Activated naive CD8-positive, alpha-beta T cell treated with anti-CD3 and anti-CD28 coated beads for 36 hours (primary cell): ENCODE data around the gene WNT7A. TPM values are rescaled to one million over a fixed set of nuclear protein-coding genes. Genes with fewer than 3 reads are reported as not detected.

Experiments used
- DNase-seq: peaks from one replicate; pipeline ENCODE4 v3.0.0; 2021
- H3K27ac Mint-ChIP-seq: one replicate; pipeline ENCODE4 v1.8.0; 2022; ENCODE audit warnings: mild to moderate bottlenecking, moderate library complexity, mixed read lengths
- H3K27me3 Mint-ChIP-seq: one replicate; pipeline ENCODE4 v1.8.0; 2022; ENCODE audit warnings: mild to moderate bottlenecking, mixed read lengths
- H3K36me3 Mint-ChIP-seq: one replicate; pipeline ENCODE4 v1.8.0; 2021; ENCODE audit warnings: mild to moderate bottlenecking, mixed read lengths
- H3K4me1 Mint-ChIP-seq: one replicate; pipeline ENCODE4 v1.8.0; 2021; ENCODE audit warnings: mixed read lengths
- H3K4me3 Mint-ChIP-seq: one replicate; pipeline ENCODE4 v1.8.0; 2022; ENCODE audit warnings: mild to moderate bottlenecking, moderate library complexity, mixed read lengths
- H3K9me3 Mint-ChIP-seq: one replicate; pipeline ENCODE4 v1.8.0; 2022; ENCODE audit warnings: mixed read lengths
- total RNA-seq, 2 experiments: library from RNA; stranded (reverse); gene quantifications; one replicate each; pipeline ENCODE4 v1.2.3, GENCODE V29; 2021

The WNT7A gene
- total RNA-seq, 2 experiments from 2014 or later = 0.20 TPM; not detected in 1

DNA sequence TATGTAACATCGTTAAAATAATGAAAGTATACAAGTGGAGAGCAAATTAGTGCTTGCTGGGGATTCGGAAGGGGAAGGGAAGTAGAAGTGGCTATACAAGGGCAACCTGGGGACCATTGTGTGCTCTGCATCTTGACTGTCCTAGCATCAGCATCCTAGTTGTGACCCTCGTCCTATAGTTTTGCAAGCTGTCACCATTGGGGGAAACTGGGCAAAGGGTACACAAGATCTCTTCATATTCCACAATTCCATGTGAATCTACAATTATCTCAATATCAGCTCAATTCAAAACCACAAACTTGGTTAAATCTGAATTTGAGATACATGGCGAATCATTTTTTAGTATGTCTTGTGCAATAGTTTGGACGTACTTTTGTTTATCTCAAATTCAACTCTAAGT is 30.9 kb downstream of the WNT7A start:
- Mint-ChIP-seq H3K9me3 (no peaks in the 10 kb centered on the region), H3K27ac (no peak overlapping the region), H3K27me3 (no peaks in the 10 kb centered on the region), H3K4me3 (no peak overlapping the region), H3K4me1 (peaks cover 10% of the 10 kb centered on the region), H3K36me3 (no peaks in the 10 kb centered on the region)
- DNase-seq = no peak

DNA sequence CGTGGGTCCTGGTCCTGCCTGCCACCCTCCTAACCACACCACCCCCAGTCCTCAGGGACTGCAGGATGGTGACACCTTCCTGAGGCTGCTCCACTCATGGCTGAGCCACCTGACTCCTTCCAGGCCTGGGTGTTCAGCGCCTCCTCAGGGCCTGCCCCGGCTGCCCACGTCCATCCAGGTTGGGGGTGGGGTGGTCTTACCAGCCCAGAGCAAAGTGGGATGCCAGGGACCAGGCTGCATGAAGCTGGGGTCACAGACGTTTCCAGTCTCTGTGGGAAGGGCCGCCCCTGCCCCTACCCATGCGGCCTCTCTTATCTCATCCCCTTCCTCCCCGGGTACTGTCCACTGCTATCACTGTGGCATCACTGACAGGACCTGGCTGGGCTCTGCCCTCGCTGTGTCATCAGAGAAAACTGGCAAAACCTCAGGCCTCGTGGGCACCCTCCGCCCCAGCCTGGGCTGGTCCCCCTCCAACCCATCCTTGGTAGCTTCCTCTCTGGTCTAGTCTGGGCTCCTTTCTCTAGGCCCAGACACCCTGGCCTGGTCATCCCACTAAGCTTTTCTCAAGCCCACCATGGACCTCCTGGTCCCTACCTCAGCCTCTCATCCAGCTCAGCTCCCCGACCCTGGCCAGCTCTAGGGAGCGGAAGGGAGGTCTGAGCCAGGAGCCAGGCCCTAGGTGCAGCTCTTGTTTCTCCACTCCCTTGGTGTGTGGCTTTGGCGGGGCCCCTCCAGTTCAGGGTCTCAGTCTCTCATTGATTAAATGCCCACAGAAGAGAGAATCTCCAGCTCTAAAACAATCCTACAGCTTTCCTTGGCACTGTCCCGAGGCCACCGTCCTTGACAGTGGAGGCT is 32.9 kb downstream of the WNT7A start:
- no peaks in the 10 kb centered on the region for H3K9me3 Mint-ChIP-seq
- no peaks in the 10 kb centered on the region for H3K27me3 Mint-ChIP-seq
- no peak overlapping the region for H3K4me3 Mint-ChIP-seq
- H3K27ac Mint-ChIP-seq = no peak overlapping the region
- DNase-seq = no peak
- H3K36me3 Mint-ChIP-seq = no peaks in the 10 kb centered on the region
- H3K4me1 Mint-ChIP-seq = peaks cover 2% of the 10 kb centered on the region

DNA sequence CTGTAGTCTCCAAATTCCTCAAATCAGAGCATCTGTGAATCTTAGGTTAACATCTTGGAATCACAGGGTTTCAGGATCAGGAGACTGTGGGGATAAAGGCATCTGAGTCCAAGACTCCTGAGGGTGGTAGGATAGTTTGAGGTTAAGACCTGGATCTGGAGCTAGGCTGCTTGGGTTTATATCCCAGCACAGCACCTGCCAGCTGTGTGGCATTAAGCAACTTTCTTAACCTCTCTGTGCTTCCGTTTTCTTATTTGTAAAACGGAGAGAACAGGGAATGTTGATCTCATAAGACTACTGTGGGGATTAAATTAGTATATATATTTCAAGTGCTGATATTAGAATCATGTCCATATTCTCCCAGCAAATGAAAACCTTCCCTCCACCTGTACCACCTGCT is 33.6 kb downstream of the WNT7A start:
- no peak overlapping the region for H3K27ac Mint-ChIP-seq

DNA sequence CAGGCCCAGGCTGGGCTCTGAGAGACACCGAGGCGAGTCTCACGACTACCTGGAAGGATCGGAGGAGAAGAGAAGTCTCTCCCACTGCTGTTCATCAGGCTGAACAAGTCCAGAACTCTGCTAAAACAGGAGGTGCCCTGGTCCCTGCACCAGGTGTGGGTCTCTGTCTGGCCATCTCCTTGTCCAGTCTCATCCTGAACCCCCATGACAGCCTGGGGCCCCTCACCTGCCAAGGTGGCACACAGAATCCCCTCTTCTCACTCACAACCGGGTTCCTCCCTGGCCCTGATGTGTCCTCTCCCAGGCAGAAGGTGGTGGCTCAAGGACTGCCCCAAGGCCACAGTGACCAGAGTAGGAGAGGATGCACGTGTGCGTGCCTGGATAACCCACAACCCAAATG is 34.1 kb downstream of the WNT7A start:
- Mint-ChIP-seq H3K27ac (no peak overlapping the region), H3K36me3 (no peaks in the 10 kb centered on the region), H3K27me3 (no peaks in the 10 kb centered on the region), H3K4me1 (no peaks in the 10 kb centered on the region), H3K9me3 (no peaks in the 10 kb centered on the region), H3K4me3 (no peak overlapping the region)
- DNase-seq = no peak

More for the DNA sequence above, 33.6 kb downstream of the WNT7A start:
- H3K36me3 Mint-ChIP-seq = no peaks in the 10 kb centered on the region
- no peak for DNase-seq
- H3K27me3 Mint-ChIP-seq = no peaks in the 10 kb centered on the region
- H3K9me3 Mint-ChIP-seq = no peaks in the 10 kb centered on the region
- peaks cover 1% of the 10 kb centered on the region for H3K4me1 Mint-ChIP-seq
- H3K4me3 Mint-ChIP-seq = no peak overlapping the region

DNA sequence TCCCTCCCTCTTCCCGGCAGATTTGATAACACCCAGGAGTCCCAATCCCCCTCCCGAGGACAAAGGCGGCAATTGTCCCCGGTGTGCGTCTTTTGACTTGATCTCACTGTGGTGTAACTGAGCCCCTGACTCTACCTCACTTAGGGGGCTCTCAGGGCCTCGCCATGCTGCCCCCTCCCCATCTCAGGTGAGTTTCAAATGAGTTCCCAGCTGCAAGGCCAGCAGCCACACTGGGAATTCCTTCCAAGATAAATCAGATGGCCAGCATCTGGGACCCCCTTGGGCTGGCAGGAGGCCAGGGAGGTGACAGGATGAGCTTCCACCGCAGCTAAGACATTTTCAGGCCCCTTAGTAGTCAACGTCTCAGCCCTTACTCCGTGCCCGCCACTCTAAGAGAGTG is 35.0 kb downstream of the WNT7A start:
- Mint-ChIP-seq H3K9me3 (no peaks in the 10 kb centered on the region), H3K27ac (no peak overlapping the region), H3K27me3 (no peaks in the 10 kb centered on the region), H3K4me1 (no peaks in the 10 kb centered on the region), H3K4me3 (no peak overlapping the region), H3K36me3 (no peaks in the 10 kb centered on the region)
- DNase-seq = no peak

DNA sequence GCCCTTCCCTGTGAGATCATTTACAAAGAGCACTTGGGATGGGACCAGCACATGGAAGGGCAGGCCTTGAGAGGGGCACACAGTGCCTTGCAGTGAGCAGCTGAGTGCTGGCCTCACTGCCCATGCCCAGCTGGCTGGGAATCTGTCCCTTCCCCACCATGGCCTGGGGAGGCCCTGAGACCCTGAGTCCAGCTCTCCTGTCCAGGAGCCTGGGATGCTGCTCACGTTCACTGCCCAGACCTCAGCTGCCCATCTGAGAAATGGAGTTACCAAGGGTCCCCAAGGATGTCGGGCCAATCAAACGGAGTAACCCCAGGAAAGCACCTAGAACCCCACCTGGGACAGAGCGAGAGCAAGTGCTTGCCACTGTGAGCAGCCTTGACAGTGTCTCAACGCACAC is 35.6 kb downstream of the WNT7A start:
- H3K4me3 Mint-ChIP-seq = no peak overlapping the region
- no peaks in the 10 kb centered on the region for H3K9me3 Mint-ChIP-seq
- H3K27me3 Mint-ChIP-seq = no peaks in the 10 kb centered on the region
- H3K36me3 Mint-ChIP-seq = no peaks in the 10 kb centered on the region
- no peak overlapping the region for H3K27ac Mint-ChIP-seq
- H3K4me1 Mint-ChIP-seq = no peaks in the 10 kb centered on the region
- DNase-seq = no peak

DNA sequence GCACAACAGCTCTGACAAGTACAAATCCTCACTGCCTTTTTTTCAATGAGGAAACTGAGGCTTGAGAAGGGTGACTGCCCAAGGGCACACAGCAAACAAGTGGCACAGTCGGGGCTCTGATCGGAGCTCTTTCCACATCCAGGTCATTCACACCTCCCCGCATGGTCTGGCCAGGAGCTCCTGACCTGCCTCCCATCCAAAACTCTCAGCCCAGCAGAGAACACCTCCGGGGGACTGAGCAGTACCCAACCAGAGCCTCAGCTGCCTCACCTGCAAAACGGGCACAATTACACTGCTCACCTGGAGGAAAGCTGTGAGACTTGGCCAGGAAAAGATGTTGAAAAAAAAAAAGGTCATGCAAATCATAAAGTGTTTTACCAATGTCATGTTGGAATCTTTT is 36.5 kb downstream of the WNT7A start:
- no peaks in the 10 kb centered on the region for H3K9me3 Mint-ChIP-seq

DNA sequence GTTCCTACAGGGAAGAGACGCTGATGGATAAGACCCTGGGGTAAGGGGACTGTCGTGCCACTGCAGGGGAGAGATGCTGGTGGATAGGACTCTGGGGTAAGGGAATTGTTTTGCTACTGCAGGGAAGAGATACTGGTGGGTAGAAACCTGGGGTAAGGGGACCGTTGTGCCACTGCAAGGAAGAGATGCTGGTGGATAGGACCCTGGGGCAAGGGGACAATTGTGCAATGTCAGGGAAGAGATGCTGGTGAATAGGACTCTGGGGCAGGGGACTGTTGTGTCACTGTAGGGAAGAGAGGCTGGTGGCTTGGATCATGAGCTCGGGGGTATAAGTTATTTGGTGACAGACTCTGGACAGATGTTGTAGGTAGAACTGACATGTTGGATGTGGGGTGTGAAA is 37.6 kb downstream of the WNT7A start:
- Mint-ChIP-seq H3K27me3 (no peaks in the 10 kb centered on the region), H3K27ac (no peak overlapping the region), H3K4me1 (no peaks in the 10 kb centered on the region), H3K36me3 (no peaks in the 10 kb centered on the region), H3K9me3 (no peaks in the 10 kb centered on the region), H3K4me3 (no peak overlapping the region)
- DNase-seq = no peak

More for the DNA sequence above, 36.5 kb downstream of the WNT7A start:
- Mint-ChIP-seq H3K4me1 (no peaks in the 10 kb centered on the region), H3K27ac (no peak overlapping the region), H3K36me3 (no peaks in the 10 kb centered on the region), H3K27me3 (no peaks in the 10 kb centered on the region), H3K4me3 (no peak overlapping the region)
- DNase-seq = no peak

DNA sequence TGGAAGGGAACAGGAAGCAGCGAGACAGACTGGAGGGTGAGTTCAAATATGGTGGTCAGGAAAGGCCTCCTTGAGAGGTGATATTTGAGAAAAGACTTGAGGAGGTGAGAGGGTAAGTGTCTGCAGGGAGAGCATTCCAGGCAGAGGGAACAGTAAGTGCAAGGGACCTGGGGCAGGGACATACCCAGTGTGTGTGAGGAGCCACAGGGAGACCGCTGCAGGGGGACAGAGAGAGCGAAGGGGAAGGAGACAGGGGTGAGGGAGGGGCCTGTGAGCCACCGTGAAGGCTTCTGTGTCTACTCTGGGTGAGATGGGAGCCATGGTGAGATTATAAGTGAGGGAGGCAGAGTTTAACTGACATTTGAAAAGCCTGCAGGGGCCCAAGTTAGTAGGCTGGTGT is 38.0 kb downstream of the WNT7A start:
- Mint-ChIP-seq H3K4me3 (no peak overlapping the region), H3K27me3 (no peaks in the 10 kb centered on the region), H3K36me3 (no peaks in the 10 kb centered on the region), H3K9me3 (no peaks in the 10 kb centered on the region), H3K4me1 (no peaks in the 10 kb centered on the region), H3K27ac (no peak overlapping the region)
- no peak for DNase-seq

DNA sequence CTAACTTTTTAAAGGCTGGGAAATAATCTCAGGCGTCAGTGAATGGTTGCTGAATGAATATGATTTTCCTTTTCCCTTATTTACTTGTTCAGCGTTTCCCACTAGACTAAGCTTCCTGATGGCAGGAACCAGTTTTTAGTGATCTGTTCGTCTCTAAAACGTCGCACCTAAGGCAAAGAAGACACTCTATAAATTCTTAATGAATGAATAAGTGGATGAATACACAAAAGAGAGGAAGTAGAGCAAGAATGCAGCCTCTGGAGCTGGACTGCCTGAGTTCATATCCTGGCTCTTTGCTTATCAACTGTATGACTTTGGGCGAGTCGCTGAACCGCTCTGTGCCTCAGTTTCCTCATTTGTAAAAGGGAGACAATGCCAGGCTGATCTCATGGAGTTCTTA is 38.7 kb downstream of the WNT7A start:
- Mint-ChIP-seq H3K4me1 (no peaks in the 10 kb centered on the region), H3K36me3 (no peaks in the 10 kb centered on the region), H3K4me3 (no peak overlapping the region), H3K27ac (no peak overlapping the region), H3K27me3 (no peaks in the 10 kb centered on the region), H3K9me3 (no peaks in the 10 kb centered on the region)
- DNase-seq = no peak

DNA sequence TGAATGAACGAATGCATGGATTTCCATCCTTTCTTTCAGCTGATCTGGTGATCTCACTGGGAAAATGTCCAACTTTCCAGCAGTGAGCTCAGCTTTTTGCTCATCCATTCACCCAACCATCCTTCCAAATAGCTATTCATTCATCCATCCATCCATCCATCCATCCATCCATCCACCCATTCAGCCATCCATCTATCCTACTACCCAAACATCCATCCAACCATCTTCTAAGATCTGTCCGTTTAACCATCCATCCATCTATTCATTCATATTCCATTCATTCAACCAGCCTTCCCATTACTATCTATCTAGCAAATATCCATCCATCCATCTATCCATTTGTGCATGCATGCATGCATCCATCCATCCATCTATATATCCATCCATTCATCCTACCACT is 39.4 kb downstream of the WNT7A start:
- no peaks in the 10 kb centered on the region for H3K27me3 Mint-ChIP-seq
- no peaks in the 10 kb centered on the region for H3K9me3 Mint-ChIP-seq
- H3K36me3 Mint-ChIP-seq = no peaks in the 10 kb centered on the region
- no peaks in the 10 kb centered on the region for H3K4me1 Mint-ChIP-seq
- H3K4me3 Mint-ChIP-seq = no peak overlapping the region
- H3K27ac Mint-ChIP-seq = no peak overlapping the region
- no peak for DNase-seq

DNA sequence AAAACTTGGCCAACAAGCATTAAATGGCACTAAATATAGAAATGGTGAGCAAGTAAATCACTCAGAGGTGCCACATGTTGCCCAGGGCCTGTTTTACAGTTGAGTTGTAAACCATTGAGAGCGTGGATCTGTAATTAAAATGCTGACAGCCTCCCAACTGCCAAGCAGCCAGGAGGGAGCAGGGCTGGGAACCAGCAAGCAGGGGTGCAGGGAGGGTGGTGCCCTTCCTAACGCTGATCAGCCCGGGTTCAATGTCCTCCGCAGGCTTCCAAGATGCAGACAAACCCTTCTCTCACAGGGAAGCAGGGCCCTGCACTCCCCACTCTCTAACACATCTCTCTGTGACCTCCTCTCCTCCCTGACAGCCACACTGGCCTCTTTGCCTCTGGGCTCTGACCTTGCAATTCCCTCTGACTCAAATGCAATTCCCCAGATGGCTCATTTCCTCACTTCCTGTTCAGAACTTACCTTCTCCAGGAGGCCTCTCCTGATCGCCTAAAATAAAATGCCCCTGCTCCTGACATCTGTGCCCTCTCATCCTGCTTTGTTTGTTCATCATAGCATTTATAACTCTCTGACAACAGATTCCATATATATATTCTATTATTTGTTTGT is 40.0 kb downstream of the WNT7A start:
- DNase-seq = no peak
- H3K27ac Mint-ChIP-seq = no peak overlapping the region
- H3K9me3 Mint-ChIP-seq = no peaks in the 10 kb centered on the region
- H3K36me3 Mint-ChIP-seq = no peaks in the 10 kb centered on the region
- no peak overlapping the region for H3K4me3 Mint-ChIP-seq
- no peaks in the 10 kb centered on the region for H3K4me1 Mint-ChIP-seq
- no peaks in the 10 kb centered on the region for H3K27me3 Mint-ChIP-seq

DNA sequence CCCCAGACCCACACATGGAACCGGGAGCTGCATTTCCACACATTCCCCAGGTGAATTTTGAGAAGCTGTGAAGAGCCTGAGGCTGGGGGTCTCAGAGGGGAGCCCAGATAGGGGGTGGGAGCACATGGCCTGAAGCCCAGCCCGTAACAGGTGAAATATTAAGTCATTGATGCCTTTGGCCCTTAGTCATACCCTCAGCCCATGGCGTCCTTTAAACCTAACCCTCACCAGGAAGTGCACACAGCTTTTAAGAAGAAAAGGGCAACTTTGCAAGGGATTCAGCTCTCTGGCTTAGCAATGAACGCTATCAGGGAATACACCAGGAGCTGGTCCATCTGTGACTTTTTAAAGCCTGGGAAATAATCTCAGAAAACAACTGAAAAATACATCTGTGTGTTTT is 40.6 kb downstream of the WNT7A start:
- Mint-ChIP-seq H3K9me3 (no peaks in the 10 kb centered on the region), H3K36me3 (no peaks in the 10 kb centered on the region), H3K27me3 (no peaks in the 10 kb centered on the region), H3K4me1 (no peaks in the 10 kb centered on the region), H3K4me3 (no peak overlapping the region), H3K27ac (no peak overlapping the region)
- no peak for DNase-seq

DNA sequence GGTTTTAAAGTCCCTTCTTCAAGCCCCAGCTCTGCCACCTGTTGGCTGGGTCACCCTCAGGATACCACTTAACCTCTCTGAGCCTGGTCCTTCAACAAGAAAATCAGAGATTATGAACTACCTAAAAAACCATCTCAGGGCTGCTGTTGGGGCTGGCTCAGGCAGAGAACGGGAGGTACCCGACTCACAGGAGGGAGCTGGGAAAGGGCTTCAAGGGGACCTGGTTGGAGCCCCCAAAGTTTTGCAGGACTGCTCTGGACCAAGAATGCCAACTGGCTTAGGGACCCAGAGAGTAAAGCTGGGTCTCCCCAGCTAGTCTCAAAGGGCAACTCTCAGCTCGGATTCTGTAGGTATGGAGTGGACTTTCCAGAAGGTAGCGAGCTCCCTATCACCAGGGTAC is 41.5 kb downstream of the WNT7A start:
- Mint-ChIP-seq H3K9me3 (no peaks in the 10 kb centered on the region), H3K27ac (no peak overlapping the region), H3K4me3 (no peak overlapping the region), H3K27me3 (no peaks in the 10 kb centered on the region), H3K36me3 (no peaks in the 10 kb centered on the region), H3K4me1 (no peaks in the 10 kb centered on the region)
- no peak for DNase-seq

DNA sequence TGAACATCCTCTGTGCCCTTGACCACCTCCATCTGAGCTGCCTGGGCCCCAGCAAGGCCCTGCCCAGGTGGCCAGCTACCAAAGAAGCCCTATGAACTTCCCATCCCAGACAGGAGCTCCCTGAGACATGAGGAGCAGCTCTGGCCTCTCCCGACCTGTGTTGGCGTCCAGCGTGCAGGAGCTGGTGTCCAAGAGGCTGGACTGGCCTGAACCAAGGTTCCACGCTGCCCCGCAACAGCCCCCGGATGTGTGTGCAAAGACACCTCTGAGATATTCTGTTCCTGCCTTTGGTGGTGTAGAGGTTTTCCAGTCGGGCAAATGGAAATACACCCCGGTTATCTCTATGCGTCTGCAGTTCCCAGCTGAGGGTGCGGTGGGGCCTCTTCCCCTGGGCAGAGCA is 42.1 kb downstream of the WNT7A start:
- H3K27me3 Mint-ChIP-seq = no peaks in the 10 kb centered on the region
- no peak overlapping the region for H3K4me3 Mint-ChIP-seq
- no peaks in the 10 kb centered on the region for H3K4me1 Mint-ChIP-seq
- H3K36me3 Mint-ChIP-seq = no peaks in the 10 kb centered on the region
- no peak for DNase-seq
- no peak overlapping the region for H3K27ac Mint-ChIP-seq
- H3K9me3 Mint-ChIP-seq = no peaks in the 10 kb centered on the region
